Rectal smooth muscle tissue (tissue), 1 donor: ENCODE measurements around the gene METRN.
"Not testable (repeated sequence)": the region's sequence is repeated elsewhere in the genome, so short reads cannot be mapped to it uniquely, and the experiment has no call there.

Source experiments
- H3K27ac ChIP-seq: one replicate; pipeline ENCODE4 v1.7.0; 2013; ENCODE audit warnings: low read depth, low read length, inconsistent platforms
- H3K27me3 ChIP-seq: one replicate; pipeline ENCODE4 v1.7.0; 2013; ENCODE audit warnings: low read length; ENCODE audit not compliant: control insufficient read depth, insufficient read depth
- H3K36me3 ChIP-seq: one replicate; pipeline ENCODE4 v1.7.0; 2013; ENCODE audit warnings: low read length; ENCODE audit not compliant: control insufficient read depth, insufficient read depth
- H3K4me1 ChIP-seq: one replicate; pipeline ENCODE4 v1.7.0; 2013; ENCODE audit warnings: low read length; ENCODE audit not compliant: control insufficient read depth, insufficient read depth
- H3K4me3 ChIP-seq: one replicate; pipeline ENCODE4 v1.7.0; 2013; ENCODE audit warnings: low read length
- H3K9ac ChIP-seq: one replicate; pipeline ENCODE4 v1.7.0; 2013; ENCODE audit warnings: low read length

The METRN gene

GRCh38 chr16:750485-750884, 35.6 kb downstream of the METRN start:
- no peaks in the 10 kb centered on the region for H3K4me1 ChIP-seq
- H3K27ac ChIP-seq, result no peak overlapping the region
- no peak overlapping the region for H3K9ac ChIP-seq
- H3K36me3 ChIP-seq, result no peaks in the 10 kb centered on the region
- peaks cover 8% of the 10 kb centered on the region for H3K27me3 ChIP-seq
- no peak overlapping the region for H3K4me3 ChIP-seq

GRCh38 chr16:751152-752006, 36.5 kb downstream of the METRN start:
- Histone ChIP-seq H3K36me3 (no peaks in the 10 kb centered on the region), H3K4me1 (no peaks in the 10 kb centered on the region), H3K27ac (no peak overlapping the region), H3K4me3 (no peak overlapping the region), H3K27me3 (peaks cover 6% of the 10 kb centered on the region), H3K9ac (no peak overlapping the region)

- Histone ChIP-seq H3K9ac (no peak overlapping the region), H3K36me3 (no peaks in the 10 kb centered on the region), H3K4me3 (no peak overlapping the region), H3K4me1 (no peaks in the 10 kb centered on the region), H3K27ac (no peak overlapping the region), H3K27me3 (peaks cover 6% of the 10 kb centered on the region)
Observed at GRCh38 chr16:752007-752312, 37.0 kb downstream of the METRN start.

- H3K4me3 ChIP-seq, H3K36me3 ChIP-seq, H3K9ac ChIP-seq, H3K4me1 ChIP-seq, H3K27ac ChIP-seq, H3K27me3 ChIP-seq: not testable (repeated sequence)
Observed at GRCh38 chr16:754121-754607, 39.2 kb downstream of the METRN start.

GRCh38 chr16:754656-755055, 39.7 kb downstream of the METRN start:
- H3K9ac ChIP-seq, result no peak overlapping the region
- H3K4me1 ChIP-seq, result no peaks in the 10 kb centered on the region
- H3K36me3 ChIP-seq, result no peaks in the 10 kb centered on the region
- no peak overlapping the region for H3K4me3 ChIP-seq
- no peak overlapping the region for H3K27ac ChIP-seq
- peaks cover 6% of the 10 kb centered on the region for H3K27me3 ChIP-seq

- Histone ChIP-seq H3K4me3 (no peak overlapping the region), H3K27ac (no peak overlapping the region), H3K27me3 (peaks cover 6% of the 10 kb centered on the region), H3K36me3 (no peaks in the 10 kb centered on the region), H3K9ac (no peak overlapping the region), H3K4me1 (no peaks in the 10 kb centered on the region)
Observed at GRCh38 chr16:756428-756827, 41.5 kb downstream of the METRN start.

- H3K4me1 ChIP-seq, result no peaks in the 10 kb centered on the region
- H3K36me3 ChIP-seq, result no peaks in the 10 kb centered on the region
- H3K27me3 ChIP-seq, result no peaks in the 10 kb centered on the region
- H3K9ac ChIP-seq, result no peak overlapping the region
- no peak overlapping the region for H3K27ac ChIP-seq
- no peak overlapping the region for H3K4me3 ChIP-seq
Observed at GRCh38 chr16:759110-759910, 44.4 kb downstream of the METRN start.

- Histone ChIP-seq H3K36me3 (no peaks in the 10 kb centered on the region), H3K4me1 (no peaks in the 10 kb centered on the region), H3K27me3 (no peaks in the 10 kb centered on the region), H3K27ac (no peak overlapping the region), H3K4me3 (no peak overlapping the region), H3K9ac (no peak overlapping the region)
Observed at GRCh38 chr16:760065-760464, 45.1 kb downstream of the METRN start.

GRCh38 chr16:760545-761343, 45.8 kb downstream of the METRN start, which contains the start of gene MSLN:
TSS of gene MSLN (plus strand) at chr16:760734. CDS start at chr16:762681, 1,947 bp downstream.
- Histone ChIP-seq H3K27ac (no peak within 1 kb of the TSS), H3K36me3 (no peaks in the 10 kb centered on the region), H3K27me3 (no peaks in the 10 kb centered on the region), H3K4me3 (no peak within 1 kb of the TSS), H3K9ac (no peak within 1 kb of the TSS), H3K4me1 (no peaks in the 10 kb centered on the region)

GRCh38 chr16:761625-762513, 47.0 kb downstream of the METRN start:
- Histone ChIP-seq H3K4me1 (no peaks in the 10 kb centered on the region), H3K9ac (no peak overlapping the region), H3K27me3 (no peaks in the 10 kb centered on the region), H3K36me3 (no peaks in the 10 kb centered on the region), H3K4me3 (no peak overlapping the region), H3K27ac (no peak overlapping the region)

- Histone ChIP-seq H3K4me3 (no peak overlapping the region), H3K27ac (no peak overlapping the region), H3K36me3 (no peaks in the 10 kb centered on the region), H3K4me1 (no peaks in the 10 kb centered on the region), H3K27me3 (no peaks in the 10 kb centered on the region), H3K9ac (no peak overlapping the region)
Observed at GRCh38 chr16:762595-763268, 47.8 kb downstream of the METRN start.
